NOMO-1 (cell line): ENCODE measurements around the gene KCNJ6.
"Not testable (repeated sequence)": the region's sequence is repeated elsewhere in the genome, so short reads cannot be mapped to it uniquely, and the experiment has no call there.

Experiments used
- DNase-seq, 2 experiments: peaks; one replicate each; lab custom pipeline; 2025; ENCODE audit not compliant: unreplicated experiment in 2 of 2; lab: John Stamatoyannopoulos, UW

Gene KCNJ6

GRCh38 chr21:37658817-37659458 lies 257.3 kb downstream of the KCNJ6 start:
- no peak for DNase-seq

GRCh38 chr21:37658121-37658816 lies 258.0 kb downstream of the KCNJ6 start:
- DNase-seq = no peak

GRCh38 chr21:37656899-37657298 lies 259.4 kb downstream of the KCNJ6 start:
- no peak for DNase-seq

- no peak for DNase-seq
Observed at GRCh38 chr21:37655611-37656300, 260.5 kb downstream of the KCNJ6 start.

GRCh38 chr21:37654596-37654995 lies 261.7 kb downstream of the KCNJ6 start:
- no peak for DNase-seq

- DNase-seq = no peak
Observed at GRCh38 chr21:37653201-37653600, 263.1 kb downstream of the KCNJ6 start.

GRCh38 chr21:37647781-37648180 lies 268.5 kb downstream of the KCNJ6 start:
- no peak for DNase-seq

GRCh38 chr21:37646761-37647160 lies 269.5 kb downstream of the KCNJ6 start:
- not testable (repeated sequence) for DNase-seq

- DNase-seq = no peak
Observed at GRCh38 chr21:37645848-37646247, 270.4 kb downstream of the KCNJ6 start.

GRCh38 chr21:37644636-37645035 lies 271.6 kb downstream of the KCNJ6 start:
- DNase-seq = no peak

GRCh38 chr21:37643862-37644261 lies 272.4 kb downstream of the KCNJ6 start:
- DNase-seq = not testable (repeated sequence)

- DNase-seq = peak in 1 of 2 experiments; percentile 1
Observed at GRCh38 chr21:37642493-37642892, 273.8 kb downstream of the KCNJ6 start.

- no peak for DNase-seq
Observed at GRCh38 chr21:37639756-37640155, 276.5 kb downstream of the KCNJ6 start.

- DNase-seq = no peak
Observed at GRCh38 chr21:37636152-37636860, 280.0 kb downstream of the KCNJ6 start.

- DNase-seq = no peak
Observed at GRCh38 chr21:37631319-37632117, 284.7 kb downstream of the KCNJ6 start.

GRCh38 chr21:37630872-37631271 lies 285.4 kb downstream of the KCNJ6 start:
- DNase-seq = no peak

- DNase-seq = no peak
Observed at GRCh38 chr21:37628362-37628761, 287.9 kb downstream of the KCNJ6 start.

- DNase-seq = no peak
Observed at GRCh38 chr21:37627561-37627960, 288.7 kb downstream of the KCNJ6 start.

GRCh38 chr21:37627074-37627473 lies 289.2 kb downstream of the KCNJ6 start:
- no peak for DNase-seq

GRCh38 chr21:37626320-37626719 lies 289.9 kb downstream of the KCNJ6 start:
- DNase-seq = no peak
